DMS 273 treated with DMSO at 0.1 percent for 48 hours (cell line): ENCODE measurements around the gene C19orf67.

Experiments
- DNase-seq: peaks from one replicate; lab custom pipeline; 2025; lab: John Stamatoyannopoulos, UW

C19orf67 gene

DNA sequence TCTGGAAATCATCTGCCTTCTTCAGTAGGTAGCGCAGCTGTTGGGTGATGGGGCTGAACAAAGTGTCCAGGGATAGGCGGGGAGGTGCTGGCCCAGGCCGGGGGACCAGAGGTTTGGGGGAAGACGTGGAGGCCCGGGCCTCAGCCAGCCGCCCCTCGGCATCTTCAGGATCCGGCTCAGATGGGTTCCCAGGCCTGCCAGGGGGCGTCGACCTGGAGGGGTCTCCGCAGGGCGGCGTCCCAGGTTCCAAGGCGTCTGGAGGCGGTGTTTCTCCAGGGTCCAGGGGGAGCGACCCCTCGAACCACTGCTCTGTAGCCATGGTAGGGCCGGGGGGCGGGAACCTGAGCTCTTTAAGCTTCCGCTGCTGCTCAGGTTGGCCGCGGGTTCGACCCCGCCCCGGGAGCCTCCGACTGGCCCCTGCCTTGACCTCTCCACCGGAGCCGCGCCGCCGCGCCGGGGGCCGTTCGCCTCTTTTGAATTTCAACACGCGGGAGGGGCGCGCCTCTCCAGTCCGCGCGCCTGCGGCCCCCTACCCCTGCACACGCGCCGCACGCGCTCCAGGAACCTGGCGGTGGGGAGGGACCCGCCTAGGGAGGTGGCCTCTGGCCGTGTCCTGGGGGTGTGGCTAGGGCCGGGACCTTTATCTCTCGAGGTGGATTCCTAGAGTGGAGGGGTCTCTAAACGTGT, at the start of gene C19orf67:
C19orf67 (minus strand) TSS at position 475 of the 687 bp plus-strand sequence; CDS start at position 319, 156 bp downstream.
- no peak for DNase-seq

DNA sequence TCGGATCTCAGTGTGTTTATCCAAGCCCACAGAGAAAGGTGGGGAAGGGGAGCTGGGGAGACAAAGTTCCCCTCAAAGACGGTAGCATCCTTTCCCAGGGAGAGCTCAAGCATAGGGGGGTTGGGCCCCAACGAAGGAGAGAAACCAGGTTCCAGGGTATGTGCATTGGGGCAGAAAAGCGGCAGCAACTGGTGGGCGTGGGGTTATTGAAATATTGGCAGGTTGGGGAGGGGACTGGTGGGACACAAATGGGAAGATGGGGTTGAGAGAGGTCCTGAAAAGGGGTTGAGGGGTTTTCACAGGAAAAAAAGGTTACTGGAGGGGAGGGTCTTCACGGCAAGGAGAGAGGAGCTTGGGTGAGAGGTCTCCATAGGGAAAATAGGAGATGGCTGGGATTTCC, 49.8 kb upstream of the C19orf67 start:
- no peak for DNase-seq

DNA sequence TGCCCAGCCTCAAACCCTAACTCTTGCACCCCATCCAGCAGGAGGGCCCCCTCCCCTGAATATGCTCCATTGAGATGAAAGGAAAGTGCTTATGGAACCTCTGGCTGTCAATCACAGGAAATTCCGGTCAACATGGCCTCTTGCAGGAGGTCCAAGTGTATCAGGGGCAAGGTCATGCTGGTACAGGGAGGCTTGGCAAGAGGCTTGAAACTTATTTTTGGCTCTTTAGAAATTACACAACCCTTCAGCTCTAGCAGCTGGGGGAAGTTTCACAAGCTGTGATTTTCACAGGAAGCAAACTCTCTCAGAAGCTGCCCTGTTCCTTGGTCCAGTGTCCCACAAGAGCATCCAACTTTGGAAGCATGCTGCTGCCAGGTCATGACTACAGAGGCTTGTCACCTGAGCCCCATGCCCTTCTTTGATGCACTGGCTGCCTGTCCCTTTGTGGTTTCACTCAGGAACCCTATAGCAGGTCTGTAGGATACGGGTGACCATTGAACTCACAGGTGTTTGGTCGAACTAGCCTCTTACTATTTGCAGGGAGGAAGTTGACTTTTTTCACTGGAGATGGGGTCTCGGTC, 42.4 kb upstream of the C19orf67 start:
- no peak for DNase-seq

DNA sequence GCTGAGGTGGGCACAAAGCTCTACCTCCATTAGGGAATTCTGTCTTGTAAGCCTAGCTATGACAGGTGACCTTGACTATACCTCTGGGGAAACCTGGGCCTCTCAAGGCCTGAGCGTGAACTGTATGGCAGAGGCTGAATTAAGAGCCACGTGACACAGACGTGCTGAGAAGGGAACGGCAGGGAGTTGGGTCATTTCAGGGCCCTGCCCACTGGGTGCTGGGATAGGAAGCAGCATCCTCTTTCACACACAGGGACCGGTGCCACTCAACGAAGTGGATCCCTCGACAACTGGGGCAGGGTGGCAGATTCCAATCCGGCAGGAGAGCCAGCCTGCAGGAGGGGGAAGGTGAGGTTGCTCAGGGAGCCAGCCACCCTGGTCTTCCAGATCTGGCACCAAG, 41.6 kb upstream of the C19orf67 start:
- no peak for DNase-seq

DNA sequence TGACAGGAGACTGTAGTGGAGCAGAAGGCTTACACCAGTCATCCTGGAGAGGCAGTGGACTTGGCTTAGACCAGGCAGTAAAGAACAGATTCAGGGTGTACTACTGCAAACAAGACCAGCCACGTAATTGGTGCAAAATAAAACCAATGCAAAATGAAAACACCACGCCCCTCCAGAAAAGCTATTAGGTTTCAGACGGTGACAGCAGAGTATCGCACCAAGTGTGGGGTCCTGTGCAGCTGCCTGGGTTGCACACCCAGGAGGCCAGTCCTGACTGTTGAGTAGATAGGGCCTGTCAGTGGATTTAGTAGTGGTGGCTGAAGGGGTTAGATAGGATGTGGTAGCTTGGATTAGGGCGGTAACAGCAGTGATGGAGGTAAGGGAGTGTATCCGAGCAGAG, 37.3 kb upstream of the C19orf67 start:
- no peak for DNase-seq

DNA sequence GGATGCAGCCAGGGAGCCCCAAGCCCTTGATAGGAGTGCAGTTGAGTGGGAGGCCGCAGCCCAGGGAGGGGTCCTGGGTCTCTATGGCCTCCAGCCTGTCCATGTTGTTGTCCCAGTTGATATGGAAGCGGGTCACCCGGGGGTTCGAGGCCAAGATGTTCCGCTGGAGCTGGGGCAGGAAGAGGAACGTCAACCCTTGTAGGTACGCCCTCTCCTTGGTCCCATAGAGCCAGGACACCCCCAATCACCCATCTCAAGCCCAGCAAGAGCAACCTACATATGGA, 34.9 kb upstream of the C19orf67 start:
- no peak for DNase-seq

DNA sequence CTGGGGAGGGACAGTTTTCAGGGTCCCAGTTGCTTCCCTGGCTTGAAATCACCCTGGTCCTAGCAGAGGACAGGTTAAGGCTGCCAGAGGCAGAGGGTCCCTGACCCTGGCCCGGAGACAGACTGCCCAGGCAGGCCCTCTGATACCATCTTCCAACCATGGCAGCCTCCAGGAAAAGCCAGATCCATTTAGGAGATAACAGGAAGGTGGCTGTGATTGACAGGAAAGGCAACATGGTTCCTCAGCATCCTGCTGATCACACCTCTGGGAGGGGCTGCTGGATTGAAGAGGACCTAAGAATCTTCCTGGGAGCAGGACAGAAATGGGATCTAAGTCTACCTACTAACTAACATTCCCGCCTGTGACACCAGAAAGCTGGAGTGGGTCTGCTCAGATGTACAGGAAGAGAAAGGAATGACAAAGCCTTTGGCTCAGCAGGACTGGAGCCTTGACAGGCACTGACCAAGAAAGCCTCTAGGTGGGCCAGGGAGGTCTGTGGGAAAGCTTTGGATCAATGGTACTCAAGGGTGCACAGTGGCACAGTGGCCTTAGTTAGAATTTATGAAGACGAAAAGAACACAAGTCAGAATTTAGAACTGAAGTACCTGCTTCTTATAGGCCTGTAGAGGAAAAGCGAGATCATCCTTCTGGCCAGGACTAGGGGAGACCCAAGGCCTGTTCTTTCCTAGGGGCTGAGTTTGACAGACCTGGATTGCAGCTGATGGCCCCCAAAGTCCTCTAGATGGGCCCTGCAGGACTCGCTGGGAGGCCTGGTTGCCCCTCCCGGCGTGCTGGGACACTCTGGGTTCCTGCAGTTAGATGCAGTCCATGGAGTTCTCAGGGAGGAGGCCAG, 34.3 kb upstream of the C19orf67 start:
- no peak for DNase-seq

DNA sequence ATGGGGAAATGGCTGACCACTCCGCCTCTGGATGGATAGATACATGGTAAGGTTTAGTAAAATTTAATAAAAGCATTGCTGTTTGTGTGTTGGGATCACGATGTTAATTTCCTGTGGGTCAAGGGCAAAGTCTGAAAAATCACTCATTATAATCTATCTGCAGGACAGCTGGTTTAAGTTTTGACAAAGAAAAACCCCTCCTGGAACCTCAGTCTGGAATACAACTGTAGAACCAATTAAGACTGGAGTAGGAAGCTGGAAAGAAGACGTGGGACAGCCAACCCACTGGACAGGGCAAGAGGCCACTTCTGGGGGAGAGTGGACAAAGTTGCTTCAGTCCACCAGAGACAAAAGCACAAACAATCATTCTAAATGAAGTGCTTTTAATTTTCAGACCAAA, 33.6 kb upstream of the C19orf67 start:
- no peak for DNase-seq

DNA sequence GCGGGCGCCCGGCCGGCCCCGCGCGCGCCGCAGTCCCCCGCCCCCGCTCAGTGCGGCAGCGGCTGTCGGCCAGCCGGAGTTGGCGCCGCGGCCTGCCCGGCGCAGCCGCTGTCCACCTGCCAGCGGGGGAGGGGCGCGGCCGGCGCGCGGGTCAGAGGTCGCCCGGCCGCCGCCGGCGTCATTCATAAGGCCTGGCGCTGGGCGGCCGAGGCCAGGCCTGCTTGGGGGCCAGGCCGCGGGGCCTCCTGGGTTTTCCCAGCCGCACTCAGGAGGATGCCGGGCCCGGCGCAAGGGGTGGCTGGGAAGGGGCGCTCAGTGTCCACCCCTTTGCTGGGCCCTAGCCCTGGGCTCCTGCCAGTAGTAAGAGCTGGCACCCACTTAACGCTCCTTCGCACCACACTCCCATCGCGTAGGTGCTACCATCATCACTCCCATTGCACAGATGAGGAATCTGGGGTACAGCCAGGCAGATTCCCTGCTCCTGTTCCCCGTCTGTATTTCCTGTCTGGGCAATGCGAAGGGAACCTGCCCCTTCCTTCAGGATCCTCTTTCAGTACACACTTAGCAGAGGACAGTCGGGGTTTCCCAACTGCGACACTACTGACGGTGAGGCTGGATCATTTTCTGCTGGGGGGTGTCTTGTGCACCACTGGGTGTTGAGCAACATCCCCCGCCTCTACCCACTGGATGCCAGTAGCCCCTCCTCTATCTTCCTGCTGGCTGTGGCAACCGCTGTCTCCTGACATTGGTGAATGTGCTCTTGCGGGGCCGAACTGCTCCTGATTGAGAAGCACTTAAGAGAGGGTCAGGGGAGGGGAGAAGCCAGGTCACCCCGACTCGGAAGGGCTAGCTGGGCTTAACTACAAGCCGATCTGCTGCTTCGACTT, 32.8 kb upstream of the C19orf67 start:
- DNase-seq = no peak

DNA sequence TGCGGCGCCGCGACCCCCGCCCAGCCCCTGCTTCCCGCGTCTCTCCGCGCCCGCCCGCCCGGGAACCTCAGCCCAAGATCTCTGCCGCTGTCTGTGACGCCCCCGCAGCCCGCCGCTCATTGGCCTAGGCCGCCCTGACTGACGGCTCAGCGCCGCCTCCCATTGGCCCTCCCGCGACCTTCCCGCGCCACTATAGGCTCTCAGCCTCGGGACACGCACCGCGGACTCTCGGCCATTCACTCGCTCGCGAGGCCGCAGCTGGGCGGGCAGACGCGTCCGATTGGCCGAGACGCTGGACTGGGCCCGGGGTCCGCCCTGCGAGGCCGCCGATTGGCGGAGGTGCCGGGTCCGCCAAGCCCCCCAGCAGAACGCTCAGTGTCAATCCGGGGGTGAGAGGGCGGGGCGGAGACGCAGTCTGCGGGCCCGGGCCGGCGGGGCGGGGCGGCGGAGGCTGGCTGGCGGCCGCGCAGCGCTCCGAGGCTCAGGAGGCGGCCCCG, 32.1 kb upstream of the C19orf67 start, which contains the start of gene PRKACA:
PRKACA (minus strand) TSS at position 95 of the 497 bp plus-strand sequence. CDS start 215 bp downstream, outside the sequence.
- peak; percentile 95 for DNase-seq

DNA sequence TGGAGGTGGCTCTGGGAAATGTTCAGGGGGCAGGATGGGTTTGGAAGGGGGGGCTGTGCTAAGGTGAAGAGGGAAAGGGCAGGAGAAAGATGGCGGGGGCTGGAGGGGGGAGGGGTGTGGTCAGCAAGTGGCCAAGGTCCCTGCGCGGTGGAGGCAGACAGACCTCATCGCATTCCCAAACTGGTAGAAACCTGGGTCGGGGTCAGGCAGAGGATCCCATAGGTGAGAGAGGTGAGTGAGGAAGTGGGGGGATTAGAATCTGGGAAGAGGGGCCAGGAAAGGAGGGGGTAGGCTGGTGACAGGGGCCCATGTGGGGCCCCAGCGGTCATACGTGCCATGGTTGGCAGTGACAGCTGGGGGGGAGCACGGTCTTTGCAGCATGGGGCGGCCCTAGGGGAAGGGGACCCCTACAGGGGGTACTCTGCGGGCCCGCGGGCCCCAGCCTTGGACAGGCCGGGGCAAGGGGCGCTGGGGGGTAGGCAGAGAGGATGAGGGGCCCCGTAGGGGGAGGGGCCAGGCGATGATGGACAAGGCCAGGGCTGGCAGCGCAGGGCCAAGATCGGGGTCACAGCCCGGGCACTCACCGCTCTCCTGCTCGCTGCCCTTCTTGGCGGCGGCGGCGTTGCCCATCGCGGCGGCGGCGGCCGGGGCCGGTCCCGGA, 31.5 kb upstream of the C19orf67 start:
- no peak for DNase-seq

DNA sequence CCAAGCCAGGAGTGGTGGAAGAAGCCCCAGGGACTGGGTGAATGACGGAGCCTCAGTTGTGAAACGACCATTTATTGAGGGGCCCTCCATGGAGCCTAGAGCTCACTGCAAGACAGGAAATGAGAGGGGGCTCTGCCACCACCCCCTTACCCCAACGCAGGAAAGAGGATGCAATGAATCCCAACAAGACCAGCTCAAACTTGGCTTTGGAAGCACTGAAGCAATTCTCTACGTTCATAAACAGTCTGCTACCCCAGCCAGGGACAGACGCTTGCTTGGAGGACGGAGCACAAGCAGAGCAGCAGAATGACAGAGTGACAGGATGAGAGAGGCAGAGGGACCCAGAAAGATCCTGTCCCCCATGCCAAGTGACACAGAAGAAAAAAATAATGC, 30.9 kb upstream of the C19orf67 start:
- DNase-seq = no peak

DNA sequence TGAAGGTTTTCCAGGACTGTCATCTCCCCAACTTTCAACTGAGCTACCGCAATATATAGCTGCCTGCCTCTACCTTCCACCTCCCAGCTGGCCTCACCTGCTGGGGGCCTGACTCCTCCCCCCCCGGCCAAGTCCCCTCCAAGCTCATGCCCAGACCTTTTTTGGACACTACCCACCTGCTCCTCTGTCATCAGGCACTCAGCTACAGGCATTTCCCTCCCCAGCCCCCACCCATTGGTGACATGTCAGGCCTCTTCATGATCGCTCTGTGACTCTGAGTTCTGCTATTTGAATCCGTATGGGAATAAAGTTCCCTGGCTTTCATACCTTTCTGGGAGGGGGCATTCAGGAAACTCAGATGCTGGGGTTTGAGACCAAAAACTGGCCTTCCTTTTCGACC, 30.2 kb upstream of the C19orf67 start:
- no peak for DNase-seq

DNA sequence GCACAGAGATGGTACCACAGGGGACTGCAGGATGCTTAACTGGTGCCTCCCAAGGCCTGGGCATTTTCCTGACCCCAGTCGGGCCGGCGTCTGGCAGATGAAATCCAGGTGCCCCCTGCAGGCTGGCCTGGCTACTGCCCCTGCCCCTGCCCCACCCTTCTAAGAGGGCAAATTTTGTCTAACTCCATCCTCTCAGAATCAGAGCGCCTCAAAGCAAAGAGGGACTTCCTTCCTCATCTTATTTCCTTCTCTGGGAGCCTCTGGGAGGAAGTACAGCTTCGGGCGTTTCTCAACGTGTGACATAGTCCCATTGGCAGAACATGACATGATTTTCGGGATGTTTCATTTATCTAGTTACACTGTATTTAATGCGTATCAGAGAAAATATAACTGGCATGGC, 29.3 kb upstream of the C19orf67 start:
- no peak for DNase-seq

DNA sequence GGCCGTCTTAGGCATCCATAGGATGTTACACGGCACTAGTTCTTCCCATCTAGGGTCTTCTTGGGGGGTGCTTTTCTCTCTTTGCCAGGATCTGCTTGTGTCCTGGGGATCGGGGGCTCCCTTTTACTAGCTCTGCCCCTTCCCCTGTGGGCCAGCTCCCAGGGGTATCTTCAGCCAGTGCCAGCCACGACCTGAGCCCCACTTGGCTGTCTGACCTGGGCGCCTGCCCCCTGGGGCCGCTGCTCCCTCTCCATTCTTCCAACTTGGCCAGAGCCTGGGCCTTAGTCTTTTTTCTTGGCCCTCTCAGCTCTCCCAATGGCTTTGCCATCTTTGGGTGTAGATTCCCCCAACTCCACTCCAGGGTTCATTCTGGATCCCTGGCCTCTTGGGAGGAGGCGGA, 28.9 kb upstream of the C19orf67 start:
- no peak for DNase-seq

DNA sequence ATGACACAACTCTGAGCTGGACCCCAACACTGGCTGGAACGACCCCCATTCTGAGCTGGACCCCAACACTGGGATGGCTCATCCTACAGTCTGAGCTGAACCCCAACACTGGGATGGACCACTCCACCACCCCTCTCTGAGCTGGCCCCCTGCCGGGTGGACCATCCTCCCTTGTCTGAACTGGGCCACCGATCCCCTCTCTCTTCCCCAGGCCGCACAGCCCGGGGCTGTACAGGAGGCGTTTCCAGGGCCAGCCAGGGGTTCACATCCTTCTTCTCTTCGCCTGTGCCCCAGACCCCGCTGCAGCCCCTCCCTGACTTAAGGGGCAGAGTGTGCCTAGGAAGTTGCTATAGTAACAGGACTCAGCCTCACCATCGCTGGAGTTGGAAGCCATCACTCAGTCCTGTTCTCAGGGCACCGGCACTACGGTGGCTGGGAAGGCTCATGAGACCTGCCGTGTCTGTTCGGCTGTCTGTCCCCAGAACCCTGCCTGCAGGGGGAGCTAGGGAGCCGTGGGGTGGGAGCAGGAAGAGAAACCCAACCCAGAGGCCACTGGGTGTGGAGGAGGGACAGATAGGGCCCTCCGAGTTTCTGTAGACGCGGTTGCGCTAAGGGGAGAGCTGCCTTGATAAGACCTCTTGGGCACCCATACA, 28.3 kb upstream of the C19orf67 start:
- no peak for DNase-seq

DNA sequence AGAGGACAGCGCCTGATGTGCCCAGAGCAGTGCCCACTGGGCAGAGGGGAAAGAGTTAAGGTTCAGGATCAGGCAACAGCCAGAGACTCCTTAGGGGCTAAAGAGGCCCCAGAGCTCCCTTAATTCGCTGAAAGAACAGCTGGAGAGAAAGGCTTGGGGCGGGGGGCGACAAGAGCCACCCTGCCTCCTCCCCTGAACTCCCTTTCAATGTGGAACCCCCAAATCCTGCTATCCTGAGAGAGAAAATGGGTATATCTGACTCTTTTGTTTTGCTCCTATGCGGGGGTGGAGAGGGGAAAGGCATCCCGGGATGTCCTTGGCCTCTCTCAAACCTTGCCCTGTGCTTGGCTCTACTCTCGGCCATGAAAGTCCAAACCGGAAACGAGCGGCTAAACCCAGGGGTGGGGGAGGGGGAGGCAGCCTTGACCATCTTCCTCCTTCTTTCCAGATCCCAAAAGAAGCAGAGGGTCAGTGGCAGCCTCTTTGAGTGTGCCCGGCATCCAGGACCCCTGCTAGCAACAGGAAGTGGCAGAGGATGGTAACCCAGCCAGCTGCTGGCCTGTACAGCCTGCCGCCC, 27.3 kb upstream of the C19orf67 start:
- DNase-seq = no peak

DNA sequence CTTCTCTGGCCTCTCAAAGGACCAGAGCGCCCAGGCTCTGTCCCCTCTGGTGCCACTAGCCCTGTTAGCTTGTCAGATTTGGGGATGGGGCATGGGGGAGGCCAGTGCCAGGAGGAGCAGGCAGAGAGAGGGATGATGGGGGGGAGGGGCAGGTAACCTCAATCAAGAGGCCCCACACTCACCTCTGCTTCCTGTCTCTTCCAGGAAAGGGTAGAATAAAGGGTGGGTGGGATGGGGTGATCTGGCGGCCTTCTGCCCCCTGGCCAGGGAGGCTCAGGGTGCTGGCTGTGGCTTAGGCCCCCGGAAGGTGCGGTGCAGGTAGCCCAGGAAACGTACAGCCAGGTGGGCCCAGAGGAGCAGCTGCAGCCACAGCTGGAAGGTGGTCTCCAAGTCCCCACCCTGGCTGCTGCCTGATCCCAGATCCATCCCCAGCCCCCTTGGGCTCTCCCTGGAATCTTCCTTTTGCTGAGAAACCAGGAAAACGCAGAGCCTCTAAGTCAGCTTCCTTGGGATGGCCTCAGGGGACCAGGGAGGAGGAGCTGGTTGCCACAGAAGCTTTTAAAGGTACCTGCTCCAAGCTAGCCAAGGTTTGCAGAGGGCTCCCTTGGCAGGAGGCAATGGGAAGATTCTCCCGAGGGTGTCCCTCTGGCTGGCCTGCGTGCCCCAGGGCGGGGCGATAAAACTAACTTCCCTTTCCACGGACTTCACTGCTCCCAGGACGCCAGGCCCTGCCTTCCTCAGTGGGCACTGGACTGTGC, 26.6 kb upstream of the C19orf67 start:
- DNase-seq = no peak

DNA sequence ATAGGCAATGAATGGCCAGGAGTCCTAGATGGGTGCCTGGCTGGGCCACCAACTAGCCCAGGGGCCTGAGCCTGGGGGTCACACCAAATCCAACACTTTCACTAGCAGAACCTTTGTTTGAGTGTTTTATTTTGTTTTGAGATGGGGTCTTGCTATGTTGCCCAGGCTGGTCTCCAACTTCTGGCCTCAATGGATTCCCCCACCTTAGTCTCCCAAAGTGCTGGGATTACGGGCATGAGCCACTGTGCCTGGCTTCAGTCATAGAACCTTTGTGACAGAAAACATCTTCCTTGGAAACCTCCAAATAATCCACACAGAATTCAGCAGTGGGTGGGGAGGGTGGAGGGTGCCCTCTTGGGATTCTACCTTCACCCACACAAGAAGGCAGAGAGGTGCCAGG, 25.9 kb upstream of the C19orf67 start:
- no peak for DNase-seq

DNA sequence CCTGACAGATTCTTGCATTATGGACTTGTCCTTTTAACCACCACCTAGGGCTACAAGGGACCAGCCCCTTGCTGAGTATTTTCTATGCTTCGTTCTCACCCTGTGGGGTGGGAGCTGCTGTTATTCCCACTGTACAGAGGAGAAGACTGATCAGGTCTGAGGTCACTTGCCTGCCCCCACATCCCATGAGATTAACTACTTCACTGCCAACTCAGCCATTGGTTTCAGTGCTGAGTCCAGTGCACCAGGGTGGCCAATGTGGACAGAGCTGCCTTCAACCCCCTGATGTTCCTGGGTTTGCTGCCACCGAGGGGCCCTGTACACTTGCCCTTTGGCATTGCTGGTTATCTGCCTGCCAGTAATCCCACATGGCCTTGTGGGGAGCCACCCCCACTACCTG, 25.1 kb upstream of the C19orf67 start:
- DNase-seq = no peak
